GM23338 (cell line): Measurements from ENCODE around the gene CPNE4. TPM values are rescaled to one million over a fixed set of nuclear protein-coding genes. Genes with fewer than 3 reads are reported as not detected.

Experiments
- ATAC-seq: fragments of 200-7000 bp; cut with Tn5 transposase; 3 replicates; pipeline ENCODE4 v1.9.1; 2020
- DNase-seq: peaks from one replicate; pipeline ENCODE4 v3.0.0-alpha.2; 2015; ENCODE audit warnings: low spot score
- H2AFZ ChIP-seq: fragments of 200-600 bp; sonication (generic); 2 replicates; pipeline ENCODE4 v1.8.0; 2016; ENCODE audit warnings: antibody characterized with exemption, mild to moderate bottlenecking, moderate library complexity
- H3F3A ChIP-seq: fragments of 200-600 bp; sonication (generic); replicated peaks from 2 replicates; pipeline ENCODE4 v1.8.0; 2017; ENCODE audit warnings: antibody characterized with exemption, mixed run types, low read depth
- H3K27ac ChIP-seq: fragments of 200-600 bp; sonication (generic); 2 replicates; pipeline ENCODE4 v1.6.1; 2016; ENCODE audit warnings: low read depth
- H3K27me3 ChIP-seq: fragments of 200-600 bp; sonication (generic); 2 replicates; pipeline ENCODE4 v1.8.0; 2016; ENCODE audit warnings: mild to moderate bottlenecking, mixed run types, moderate library complexity; ENCODE audit not compliant: insufficient read depth
- H3K36me3 ChIP-seq: fragments of 200-600 bp; sonication (generic); 2 replicates; pipeline ENCODE4 v1.8.0; 2016; ENCODE audit warnings: mild to moderate bottlenecking; ENCODE audit not compliant: insufficient read depth
- H3K4me1 ChIP-seq: fragments of 200-600 bp; sonication (generic); 2 replicates; pipeline ENCODE4 v1.8.0; 2016; ENCODE audit warnings: mild to moderate bottlenecking, moderate library complexity; ENCODE audit not compliant: insufficient read depth
- H3K4me2 ChIP-seq: fragments of 200-600 bp; sonication (generic); 2 replicates; pipeline ENCODE4 v1.7.1; 2017; ENCODE audit warnings: mixed run types
- H3K4me3 ChIP-seq: fragments of 200-600 bp; sonication (generic); 2 replicates; pipeline ENCODE4 v1.6.1; 2016; ENCODE audit warnings: mixed run types
- H3K79me2 ChIP-seq: fragments of 200-600 bp; sonication (generic); replicated peaks from 2 replicates; pipeline ENCODE4 v1.8.0; 2017; ENCODE audit warnings: mild to moderate bottlenecking; ENCODE audit not compliant: insufficient read depth
- H3K9me2 ChIP-seq: fragments of 200-600 bp; sonication (generic); 2 replicates; pipeline ENCODE4 v1.8.0; 2017; ENCODE audit not compliant: insufficient read depth
- H4K20me1 ChIP-seq: fragments of 200-600 bp; sonication (generic); replicated peaks from 2 replicates; pipeline ENCODE4 v1.8.0; 2017; ENCODE audit warnings: mild to moderate bottlenecking; ENCODE audit not compliant: insufficient read depth
- H3K27ac Mint-ChIP-seq: 2 replicates; pipeline ENCODE4 v1.8.0; 2020; ENCODE audit warnings: inconsistent platforms, mild to moderate bottlenecking, moderate library complexity, mixed read lengths
- H3K27me3 Mint-ChIP-seq: 3 replicates; pipeline ENCODE4 v1.8.0; 2022; ENCODE audit warnings: low read depth, mild to moderate bottlenecking, moderate library complexity, mixed read lengths, inconsistent platforms; ENCODE audit not compliant: insufficient read depth, poor library complexity
- H3K36me3 Mint-ChIP-seq: 3 replicates; pipeline ENCODE4 v1.8.0; 2021; ENCODE audit warnings: low read depth, mild to moderate bottlenecking, inconsistent platforms, moderate library complexity, mixed read lengths
- H3K4me1 Mint-ChIP-seq: 3 replicates; pipeline ENCODE4 v1.8.0; 2020; ENCODE audit warnings: mild to moderate bottlenecking, inconsistent platforms, mixed read lengths
- H3K4me3 Mint-ChIP-seq: 3 replicates; pipeline ENCODE4 v1.8.0; 2021; ENCODE audit warnings: moderate library complexity, mild to moderate bottlenecking, inconsistent platforms, mixed read lengths
- H3K9me3 Mint-ChIP-seq: 3 replicates; pipeline ENCODE4 v1.8.0; 2020; ENCODE audit warnings: moderate library complexity, mild to moderate bottlenecking, inconsistent platforms, mixed read lengths
- CREB1 ChIP-seq: fragments of 250-450 bp; sonication (Bioruptor Pico); IDR thresholded peaks from 2 replicates; pipeline ENCODE4 v1.5.0; 2020; ENCODE audit warnings: low read depth, mild to moderate bottlenecking, moderate library complexity
- EZH2 ChIP-seq: fragments of 200-600 bp; sonication (generic); IDR thresholded peaks from one replicate; pipeline ENCODE4 v1.8.0; 2017; ENCODE audit warnings: antibody characterized with exemption, mild to moderate bottlenecking, low read depth; ENCODE audit not compliant: unreplicated experiment
- EZH2phosphoT487 ChIP-seq: fragments of 200-600 bp; sonication (generic); IDR thresholded peaks from one replicate; pipeline ENCODE4 v1.8.1; 2018; ENCODE audit warnings: antibody characterized with exemption; ENCODE audit not compliant: unreplicated experiment
- JUNB ChIP-seq: IDR thresholded peaks from one replicate; pipeline ENCODE4 v1.6.1; 2016; ENCODE audit warnings: antibody characterized with exemption; ENCODE audit not compliant: unreplicated experiment
- NANOG ChIP-seq: IDR thresholded peaks from 2 replicates; pipeline ENCODE4 v1.6.1; 2016; ENCODE audit warnings: antibody characterized with exemption, borderline replicate concordance
- POLR2AphosphoS5 ChIP-seq: IDR thresholded peaks from 2 replicates; pipeline ENCODE4 v1.6.1; 2016; ENCODE audit warnings: antibody characterized with exemption, low read depth
- STAT1 ChIP-seq: IDR thresholded peaks from one replicate; pipeline ENCODE4 v1.6.1; 2016; ENCODE audit warnings: antibody characterized with exemption; ENCODE audit not compliant: unreplicated experiment
- ZNF114 ChIP-seq: fragments of 250-450 bp; sonication (Bioruptor Pico); IDR thresholded peaks from 2 replicates; pipeline ENCODE4 v1.5.0; 2020; ENCODE audit warnings: mild to moderate bottlenecking, moderate library complexity
- ZNF331 ChIP-seq: fragments of 250-450 bp; sonication (Bioruptor Pico); IDR thresholded peaks from 2 replicates; pipeline ENCODE4 v1.5.0; 2020; ENCODE audit warnings: low read depth, mild to moderate bottlenecking, moderate library complexity
- polyA plus RNA-seq: library from polyadenylated mRNA; unstranded; fragments of >200 nt; fragmentation: Nextera tagmentation; extraction: Ambion mirVana; gene quantifications from 2 replicates; pipeline ENCODE4 v1.2.1, GENCODE V29; 2016
- total RNA-seq: library from RNA; depleted of rRNA; stranded (reverse); fragments of >200 nt; shearing (Covaris generic); gene quantifications from 2 replicates; pipeline ENCODE4 v1.2.3, GENCODE V29; 2014
- TF ChIP-seq, protein P1 (sequence below): fragments of 250-450 bp; sonication (Bioruptor Pico); IDR thresholded peaks from 2 replicates; pipeline ENCODE4 v1.5.0; 2020; ENCODE audit warnings: mild to moderate bottlenecking, moderate library complexity
- TF ChIP-seq, protein P2 (sequence below), 2 experiments: fragments of 200-600 bp in 1 of 2; sonication (generic) in 1 of 2; conservative IDR thresholded peaks; 2 replicates each; pipeline versions ENCODE4 v1.5.1 to v1.6.1; 2016 to 2017; ENCODE audit warnings: antibody characterized with exemption in 2 of 2, low read depth in 2 of 2, mild to moderate bottlenecking in 2 of 2, moderate library complexity in 1 of 2
- TF ChIP-seq, protein P3 (sequence below): IDR thresholded peaks from 2 replicates; pipeline ENCODE4 v1.6.1; 2016; ENCODE audit warnings: antibody characterized with exemption
- TF ChIP-seq, protein P4 (sequence below): IDR thresholded peaks from one replicate; pipeline ENCODE4 v1.6.1; 2018; ENCODE audit warnings: antibody characterized with exemption; ENCODE audit not compliant: unreplicated experiment

Gene CPNE4
- total and polyA plus RNA-seq, 2 experiments from 2014 or later, result 2.0 to 6.5 TPM

DNA sequence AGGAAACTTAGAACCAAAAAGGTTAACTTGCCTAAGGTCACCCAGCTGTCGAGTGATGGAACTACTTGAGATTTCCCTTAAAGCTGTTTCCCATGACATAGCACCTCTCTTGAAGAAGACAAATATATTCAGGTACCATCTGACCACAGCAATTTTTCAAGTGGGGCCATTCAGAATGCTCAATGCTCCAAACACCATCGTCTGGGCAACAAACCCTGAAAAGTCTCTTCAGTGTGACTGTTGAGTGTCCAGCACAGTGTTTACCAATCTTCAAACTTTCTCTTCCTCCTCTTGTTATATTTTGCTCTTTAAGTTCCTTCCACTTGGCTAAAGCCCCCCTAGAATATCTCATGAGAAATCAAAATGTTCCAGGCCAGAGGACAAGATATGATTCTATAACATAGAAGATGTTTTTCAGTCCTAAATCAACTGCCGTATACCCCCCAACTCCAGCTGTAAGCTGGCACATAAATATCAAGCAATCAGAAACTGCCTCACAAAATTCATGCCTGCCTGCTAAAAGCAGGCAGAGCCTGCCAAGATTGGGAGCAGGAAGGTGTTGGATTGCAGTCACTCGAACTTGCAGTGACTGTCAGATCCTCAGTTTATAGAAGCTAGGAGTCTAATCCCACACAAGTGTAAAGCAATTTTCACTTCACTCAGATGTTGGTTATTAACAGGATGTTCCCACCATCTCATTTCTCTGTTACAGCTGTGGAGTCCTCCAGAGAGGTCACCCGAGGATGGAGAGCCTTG lies 301.6 kb downstream of the CPNE4 start:
- H3K79me2 ChIP-seq, result no peaks in the 10 kb centered on the region
- no peaks in the 10 kb centered on the region for H3K36me3 ChIP-seq
- ATAC-seq (no peak), DNase-seq (no peak)
- Mint-ChIP-seq H3K36me3 (no peaks in the 10 kb centered on the region), H3K9me3 (no peaks in the 10 kb centered on the region), H3K27me3 (peaks cover 2% of the 10 kb centered on the region), H3K27ac (no peak overlapping the region), H3K4me3 (no peak overlapping the region), H3K4me1 (no peaks in the 10 kb centered on the region; the same call in 2 of the 3 replicates)
- H3K9me2 ChIP-seq, result peaks cover 6% of the 10 kb centered on the region; the same call in 1 of the 2 replicates
- TF ChIP-seq NANOG (no peak), JUNB (no peak), EZH2phosphoT487 (no peak), STAT1 (no peak), POLR2AphosphoS5 (no peak), ZNF331 (no peak), EZH2 (no peak), ZNF114 (CRISPR knock-in tag) (no peak), CREB1 (no peak)
- TF ChIP-seq, protein P1, sequence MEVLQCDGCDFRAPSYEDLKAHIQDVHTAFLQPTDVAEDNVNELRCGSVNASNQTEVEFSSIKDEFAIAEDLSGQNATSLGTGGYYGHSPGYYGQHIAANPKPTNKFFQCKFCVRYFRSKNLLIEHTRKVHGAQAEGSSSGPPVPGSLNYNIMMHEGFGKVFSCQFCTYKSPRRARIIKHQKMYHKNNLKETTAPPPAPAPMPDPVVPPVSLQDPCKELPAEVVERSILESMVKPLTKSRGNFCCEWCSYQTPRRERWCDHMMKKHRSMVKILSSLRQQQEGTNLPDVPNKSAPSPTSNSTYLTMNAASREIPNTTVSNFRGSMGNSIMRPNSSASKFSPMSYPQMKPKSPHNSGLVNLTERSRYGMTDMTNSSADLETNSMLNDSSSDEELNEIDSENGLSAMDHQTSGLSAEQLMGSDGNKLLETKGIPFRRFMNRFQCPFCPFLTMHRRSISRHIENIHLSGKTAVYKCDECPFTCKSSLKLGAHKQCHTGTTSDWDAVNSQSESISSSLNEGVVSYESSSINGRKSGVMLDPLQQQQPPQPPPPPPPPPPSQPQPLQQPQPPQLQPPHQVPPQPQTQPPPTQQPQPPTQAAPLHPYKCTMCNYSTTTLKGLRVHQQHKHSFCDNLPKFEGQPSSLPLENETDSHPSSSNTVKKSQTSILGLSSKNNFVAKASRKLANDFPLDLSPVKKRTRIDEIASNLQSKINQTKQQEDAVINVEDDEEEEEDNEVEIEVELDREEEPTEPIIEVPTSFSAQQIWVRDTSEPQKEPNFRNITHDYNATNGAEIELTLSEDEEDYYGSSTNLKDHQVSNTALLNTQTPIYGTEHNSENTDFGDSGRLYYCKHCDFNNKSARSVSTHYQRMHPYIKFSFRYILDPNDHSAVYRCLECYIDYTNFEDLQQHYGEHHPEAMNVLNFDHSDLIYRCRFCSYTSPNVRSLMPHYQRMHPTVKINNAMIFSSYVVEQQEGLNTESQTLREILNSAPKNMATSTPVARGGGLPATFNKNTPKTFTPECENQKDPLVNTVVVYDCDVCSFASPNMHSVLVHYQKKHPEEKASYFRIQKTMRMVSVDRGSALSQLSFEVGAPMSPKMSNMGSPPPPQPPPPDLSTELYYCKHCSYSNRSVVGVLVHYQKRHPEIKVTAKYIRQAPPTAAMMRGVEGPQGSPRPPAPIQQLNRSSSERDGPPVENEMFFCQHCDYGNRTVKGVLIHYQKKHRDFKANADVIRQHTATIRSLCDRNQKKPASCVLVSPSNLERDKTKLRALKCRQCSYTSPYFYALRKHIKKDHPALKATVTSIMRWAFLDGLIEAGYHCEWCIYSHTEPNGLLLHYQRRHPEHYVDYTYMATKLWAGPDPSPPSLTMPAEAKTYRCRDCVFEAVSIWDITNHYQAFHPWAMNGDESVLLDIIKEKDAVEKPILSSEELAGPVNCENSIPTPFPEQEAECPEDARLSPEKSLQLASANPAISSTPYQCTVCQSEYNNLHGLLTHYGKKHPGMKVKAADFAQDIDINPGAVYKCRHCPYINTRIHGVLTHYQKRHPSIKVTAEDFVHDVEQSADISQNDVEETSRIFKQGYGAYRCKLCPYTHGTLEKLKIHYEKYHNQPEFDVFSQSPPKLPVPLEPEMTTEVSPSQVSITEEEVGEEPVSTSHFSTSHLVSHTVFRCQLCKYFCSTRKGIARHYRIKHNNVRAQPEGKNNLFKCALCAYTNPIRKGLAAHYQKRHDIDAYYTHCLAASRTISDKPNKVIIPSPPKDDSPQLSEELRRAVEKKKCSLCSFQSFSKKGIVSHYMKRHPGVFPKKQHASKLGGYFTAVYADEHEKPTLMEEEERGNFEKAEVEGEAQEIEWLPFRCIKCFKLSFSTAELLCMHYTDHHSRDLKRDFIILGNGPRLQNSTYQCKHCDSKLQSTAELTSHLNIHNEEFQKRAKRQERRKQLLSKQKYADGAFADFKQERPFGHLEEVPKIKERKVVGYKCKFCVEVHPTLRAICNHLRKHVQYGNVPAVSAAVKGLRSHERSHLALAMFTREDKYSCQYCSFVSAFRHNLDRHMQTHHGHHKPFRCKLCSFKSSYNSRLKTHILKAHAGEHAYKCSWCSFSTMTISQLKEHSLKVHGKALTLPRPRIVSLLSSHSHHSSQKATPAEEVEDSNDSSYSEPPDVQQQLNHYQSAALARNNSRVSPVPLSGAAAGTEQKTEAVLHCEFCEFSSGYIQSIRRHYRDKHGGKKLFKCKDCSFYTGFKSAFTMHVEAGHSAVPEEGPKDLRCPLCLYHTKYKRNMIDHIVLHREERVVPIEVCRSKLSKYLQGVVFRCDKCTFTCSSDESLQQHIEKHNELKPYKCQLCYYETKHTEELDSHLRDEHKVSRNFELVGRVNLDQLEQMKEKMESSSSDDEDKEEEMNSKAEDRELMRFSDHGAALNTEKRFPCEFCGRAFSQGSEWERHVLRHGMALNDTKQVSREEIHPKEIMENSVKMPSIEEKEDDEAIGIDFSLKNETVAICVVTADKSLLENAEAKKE, result no peak
- TF ChIP-seq, protein P2, sequence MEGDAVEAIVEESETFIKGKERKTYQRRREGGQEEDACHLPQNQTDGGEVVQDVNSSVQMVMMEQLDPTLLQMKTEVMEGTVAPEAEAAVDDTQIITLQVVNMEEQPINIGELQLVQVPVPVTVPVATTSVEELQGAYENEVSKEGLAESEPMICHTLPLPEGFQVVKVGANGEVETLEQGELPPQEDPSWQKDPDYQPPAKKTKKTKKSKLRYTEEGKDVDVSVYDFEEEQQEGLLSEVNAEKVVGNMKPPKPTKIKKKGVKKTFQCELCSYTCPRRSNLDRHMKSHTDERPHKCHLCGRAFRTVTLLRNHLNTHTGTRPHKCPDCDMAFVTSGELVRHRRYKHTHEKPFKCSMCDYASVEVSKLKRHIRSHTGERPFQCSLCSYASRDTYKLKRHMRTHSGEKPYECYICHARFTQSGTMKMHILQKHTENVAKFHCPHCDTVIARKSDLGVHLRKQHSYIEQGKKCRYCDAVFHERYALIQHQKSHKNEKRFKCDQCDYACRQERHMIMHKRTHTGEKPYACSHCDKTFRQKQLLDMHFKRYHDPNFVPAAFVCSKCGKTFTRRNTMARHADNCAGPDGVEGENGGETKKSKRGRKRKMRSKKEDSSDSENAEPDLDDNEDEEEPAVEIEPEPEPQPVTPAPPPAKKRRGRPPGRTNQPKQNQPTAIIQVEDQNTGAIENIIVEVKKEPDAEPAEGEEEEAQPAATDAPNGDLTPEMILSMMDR (conservative IDR thresholded peaks at IDR 0.05; ENCODE audit: low read depth in 2 of 2), result no peak
- TF ChIP-seq, protein P3, sequence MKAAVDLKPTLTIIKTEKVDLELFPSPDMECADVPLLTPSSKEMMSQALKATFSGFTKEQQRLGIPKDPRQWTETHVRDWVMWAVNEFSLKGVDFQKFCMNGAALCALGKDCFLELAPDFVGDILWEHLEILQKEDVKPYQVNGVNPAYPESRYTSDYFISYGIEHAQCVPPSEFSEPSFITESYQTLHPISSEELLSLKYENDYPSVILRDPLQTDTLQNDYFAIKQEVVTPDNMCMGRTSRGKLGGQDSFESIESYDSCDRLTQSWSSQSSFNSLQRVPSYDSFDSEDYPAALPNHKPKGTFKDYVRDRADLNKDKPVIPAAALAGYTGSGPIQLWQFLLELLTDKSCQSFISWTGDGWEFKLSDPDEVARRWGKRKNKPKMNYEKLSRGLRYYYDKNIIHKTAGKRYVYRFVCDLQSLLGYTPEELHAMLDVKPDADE, result no peak
- TF ChIP-seq, protein P4, sequence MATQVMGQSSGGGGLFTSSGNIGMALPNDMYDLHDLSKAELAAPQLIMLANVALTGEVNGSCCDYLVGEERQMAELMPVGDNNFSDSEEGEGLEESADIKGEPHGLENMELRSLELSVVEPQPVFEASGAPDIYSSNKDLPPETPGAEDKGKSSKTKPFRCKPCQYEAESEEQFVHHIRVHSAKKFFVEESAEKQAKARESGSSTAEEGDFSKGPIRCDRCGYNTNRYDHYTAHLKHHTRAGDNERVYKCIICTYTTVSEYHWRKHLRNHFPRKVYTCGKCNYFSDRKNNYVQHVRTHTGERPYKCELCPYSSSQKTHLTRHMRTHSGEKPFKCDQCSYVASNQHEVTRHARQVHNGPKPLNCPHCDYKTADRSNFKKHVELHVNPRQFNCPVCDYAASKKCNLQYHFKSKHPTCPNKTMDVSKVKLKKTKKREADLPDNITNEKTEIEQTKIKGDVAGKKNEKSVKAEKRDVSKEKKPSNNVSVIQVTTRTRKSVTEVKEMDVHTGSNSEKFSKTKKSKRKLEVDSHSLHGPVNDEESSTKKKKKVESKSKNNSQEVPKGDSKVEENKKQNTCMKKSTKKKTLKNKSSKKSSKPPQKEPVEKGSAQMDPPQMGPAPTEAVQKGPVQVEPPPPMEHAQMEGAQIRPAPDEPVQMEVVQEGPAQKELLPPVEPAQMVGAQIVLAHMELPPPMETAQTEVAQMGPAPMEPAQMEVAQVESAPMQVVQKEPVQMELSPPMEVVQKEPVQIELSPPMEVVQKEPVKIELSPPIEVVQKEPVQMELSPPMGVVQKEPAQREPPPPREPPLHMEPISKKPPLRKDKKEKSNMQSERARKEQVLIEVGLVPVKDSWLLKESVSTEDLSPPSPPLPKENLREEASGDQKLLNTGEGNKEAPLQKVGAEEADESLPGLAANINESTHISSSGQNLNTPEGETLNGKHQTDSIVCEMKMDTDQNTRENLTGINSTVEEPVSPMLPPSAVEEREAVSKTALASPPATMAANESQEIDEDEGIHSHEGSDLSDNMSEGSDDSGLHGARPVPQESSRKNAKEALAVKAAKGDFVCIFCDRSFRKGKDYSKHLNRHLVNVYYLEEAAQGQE, result no peak
- no peak overlapping the region for H2AFZ ChIP-seq
- no peaks in the 10 kb centered on the region for H3K4me1 ChIP-seq
- no peak overlapping the region for H3K27ac ChIP-seq
- H3K4me3 ChIP-seq, result no peak overlapping the region
- no peaks in the 10 kb centered on the region for H3F3A ChIP-seq
- H3K27me3 ChIP-seq, result no peaks in the 10 kb centered on the region
- H4K20me1 ChIP-seq, result no peaks in the 10 kb centered on the region
- no peak overlapping the region for H3K4me2 ChIP-seq
